Measurements from ENCODE around the gene ZACN.
"Not testable (repeated sequence)": the region's sequence is repeated elsewhere in the genome, so short reads cannot be mapped to it uniquely, and the experiment has no call there.

ZACN gene

DNA sequence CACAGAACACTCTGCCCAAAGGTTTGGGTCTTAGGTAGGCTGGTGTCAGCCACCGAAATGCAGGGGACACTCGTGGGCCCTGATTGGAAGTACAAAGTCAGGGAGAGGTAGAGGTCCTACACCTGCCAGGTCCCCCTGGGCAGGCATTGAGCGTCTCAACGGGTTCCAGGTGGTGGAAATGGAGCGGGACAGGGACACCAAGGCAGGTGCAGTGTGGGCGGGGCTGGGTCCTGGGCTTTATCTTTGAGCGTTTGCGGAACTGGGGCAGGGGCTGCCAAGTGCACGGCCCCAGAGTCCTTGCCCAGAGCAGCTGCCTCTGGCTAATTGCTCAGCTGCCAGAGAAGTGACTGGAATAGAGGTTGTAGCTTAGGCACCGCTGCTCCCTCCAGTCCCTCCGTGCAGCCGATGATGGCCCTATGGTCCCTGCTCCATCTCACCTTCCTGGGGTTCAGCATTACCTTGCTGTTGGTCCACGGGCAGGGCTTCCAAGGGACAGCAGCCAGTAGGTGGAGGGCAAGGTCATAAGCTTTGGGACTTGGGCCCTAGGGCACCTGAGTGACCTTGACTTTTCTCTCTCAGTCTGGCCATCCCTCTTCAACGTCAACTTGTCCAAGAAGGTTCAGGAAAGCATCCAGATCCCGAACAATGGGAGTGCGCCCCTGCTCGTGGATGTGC lies at the start of gene ZACN:
Gene ZACN, plus strand, starts transcription at position 323 of the 675 bp plus-strand sequence. Its CDS starts 83 bp downstream, at position 406.
- DNase-seq (ENCODE audit: low read depth, low spot score) = no peak

DNA sequence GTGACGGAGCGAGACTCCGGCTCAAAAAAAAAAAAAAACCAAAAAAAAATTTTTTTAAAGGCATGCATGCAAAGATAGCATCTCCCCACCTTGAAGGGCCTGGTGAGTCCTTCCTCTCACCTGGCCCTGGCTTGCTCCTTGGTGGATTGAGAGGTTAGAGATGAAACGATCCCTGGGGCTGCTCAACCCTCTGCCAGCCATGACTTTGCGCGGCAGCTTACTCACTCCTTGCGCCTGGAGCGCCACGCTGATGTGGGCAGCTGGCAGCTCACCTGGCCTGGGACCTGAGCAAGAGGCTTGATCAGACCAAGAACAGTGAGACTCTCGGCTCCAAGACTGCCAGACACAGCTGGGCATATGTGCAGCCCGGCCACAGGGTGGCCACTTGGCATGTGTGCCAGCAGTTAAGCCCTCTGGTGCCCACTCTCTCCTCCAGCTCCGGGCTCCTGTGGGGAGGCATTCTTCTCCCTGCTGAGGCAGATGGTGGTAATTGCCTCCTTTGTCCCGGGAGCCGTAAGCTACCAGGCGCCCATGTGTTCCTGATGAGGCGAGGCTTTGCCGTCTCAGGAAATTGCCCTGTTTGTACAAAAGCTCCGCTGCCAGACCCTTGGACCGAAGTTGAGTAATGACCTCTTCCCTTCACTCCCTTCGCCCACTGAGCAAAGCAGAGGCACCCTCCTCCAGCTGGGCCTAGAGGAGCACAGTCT lies 46.8 kb upstream of the ZACN start:
- DNase-seq (ENCODE audit: low read depth, low spot score) = no peak

DNA sequence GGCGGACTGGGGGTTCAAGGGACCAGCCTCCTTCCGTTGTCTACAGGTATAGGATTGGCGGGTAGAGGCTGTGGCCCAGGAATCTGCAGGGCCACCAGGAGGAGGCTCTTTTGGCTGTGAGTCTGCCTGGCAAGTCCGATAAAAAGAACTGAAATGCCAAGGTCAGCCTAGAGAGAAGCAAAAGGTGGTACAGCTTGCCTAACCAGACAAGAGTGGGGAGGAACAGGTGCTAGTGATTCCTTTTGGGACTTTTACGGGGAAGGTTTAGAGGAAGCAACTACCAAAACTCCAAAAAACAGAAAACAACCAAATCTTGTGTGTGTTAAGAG lies 46.2 kb upstream of the ZACN start:
- DNase-seq (ENCODE audit: low read depth, low spot score) = no peak

DNA sequence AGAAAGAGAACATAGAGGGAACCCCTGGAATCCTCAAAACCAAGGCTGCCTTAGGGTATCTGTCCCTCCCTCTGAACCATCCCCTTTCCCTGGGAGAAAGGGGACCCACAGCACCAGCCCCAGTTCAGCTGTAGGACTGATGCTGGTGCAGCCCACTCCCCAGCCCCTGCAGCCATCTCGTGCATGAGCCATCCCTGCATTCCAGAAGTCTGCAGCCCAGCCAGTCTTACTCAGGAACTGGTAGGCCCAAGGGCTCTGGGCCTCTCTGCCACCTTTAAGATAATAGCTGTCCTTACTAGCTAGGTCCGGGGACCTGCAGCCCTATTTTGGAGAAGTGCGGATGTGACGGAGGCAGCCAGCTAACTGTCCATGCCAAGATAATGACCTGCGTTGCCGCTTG lies 45.8 kb upstream of the ZACN start:
- DNase-seq (ENCODE audit: low read depth, low spot score) = no peak

DNA sequence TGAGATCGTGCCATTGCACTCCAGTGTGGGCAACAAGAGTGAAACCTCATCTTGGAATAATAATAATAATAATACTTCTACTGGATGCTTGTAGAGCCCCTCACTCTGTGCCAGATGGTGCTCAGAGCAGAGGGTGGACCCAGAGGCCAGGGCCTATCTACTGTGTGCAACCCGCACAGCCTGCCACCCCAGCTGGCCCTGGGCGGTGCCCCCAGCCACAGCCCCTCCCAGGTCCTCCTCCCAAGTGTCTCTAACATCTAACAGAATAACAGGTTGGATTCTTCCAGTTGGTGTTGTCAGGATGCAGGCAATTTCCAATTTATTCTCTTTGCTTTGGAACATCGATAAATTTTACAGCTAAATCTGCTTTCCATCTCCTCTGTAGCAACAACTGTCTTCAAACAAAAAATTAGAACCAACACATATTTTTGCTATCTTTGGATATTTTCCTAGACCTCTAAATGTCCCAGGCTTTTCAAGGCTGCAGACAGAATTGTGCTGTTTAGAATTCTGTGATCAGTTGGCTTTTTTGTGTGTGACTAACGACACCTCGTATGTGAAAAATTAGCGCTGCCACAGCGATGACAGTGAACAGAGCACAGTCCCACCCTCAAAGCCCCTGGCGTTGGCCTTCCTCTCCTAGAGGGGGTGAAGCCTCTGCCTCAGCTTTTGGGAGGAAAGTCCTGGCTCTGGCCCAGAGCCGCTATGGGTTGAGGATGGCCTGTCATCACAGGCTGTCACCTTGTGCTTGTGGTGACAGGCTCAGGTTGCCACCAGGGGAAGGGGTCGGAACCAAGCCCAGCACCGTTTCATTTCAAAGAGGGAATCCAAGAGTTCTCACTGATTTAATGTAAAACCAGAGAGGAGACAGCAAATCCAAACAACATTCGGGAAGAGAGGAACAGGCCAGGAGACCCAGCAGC lies 44.3 kb upstream of the ZACN start:
- no peak for DNase-seq (ENCODE audit: low read depth, low spot score)

DNA sequence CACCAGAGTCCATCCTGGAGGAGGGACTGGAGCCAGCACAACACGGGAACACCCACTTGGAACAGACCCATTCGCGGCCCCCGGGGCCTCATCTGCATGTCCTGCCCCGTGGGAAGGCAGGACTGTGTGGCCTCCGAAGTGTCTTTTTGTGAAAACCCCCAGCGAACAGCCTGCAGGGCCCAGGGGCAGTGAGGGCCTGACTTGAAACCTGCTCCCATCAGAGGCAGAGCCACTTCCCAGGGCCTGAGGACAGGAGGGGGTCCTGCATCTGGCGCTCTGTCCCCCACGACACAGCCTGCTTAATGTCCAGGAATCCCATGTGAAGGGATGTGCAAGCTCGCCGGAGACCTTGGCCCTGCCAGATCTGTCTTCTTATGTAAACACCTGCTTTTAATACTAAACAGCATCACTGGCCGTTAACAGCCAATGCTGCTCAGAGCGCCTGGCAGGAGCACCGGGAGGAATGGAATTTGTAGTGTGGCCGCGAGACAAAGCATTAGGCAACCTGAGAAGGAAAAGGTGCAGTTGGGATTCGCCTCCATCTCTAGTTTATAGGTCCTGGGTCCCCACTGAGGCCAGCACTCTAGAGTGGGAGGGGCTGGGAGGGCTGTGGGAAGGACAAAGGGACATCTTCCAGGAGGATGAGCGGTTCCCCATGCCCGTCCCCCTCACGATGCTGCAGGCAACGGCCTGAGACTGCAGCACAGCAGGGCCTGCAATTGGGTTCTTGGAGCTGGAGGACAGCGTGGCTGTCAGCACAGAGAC lies 42.3 kb upstream of the ZACN start:
- DNase-seq (ENCODE audit: low read depth, low spot score) = no peak

DNA sequence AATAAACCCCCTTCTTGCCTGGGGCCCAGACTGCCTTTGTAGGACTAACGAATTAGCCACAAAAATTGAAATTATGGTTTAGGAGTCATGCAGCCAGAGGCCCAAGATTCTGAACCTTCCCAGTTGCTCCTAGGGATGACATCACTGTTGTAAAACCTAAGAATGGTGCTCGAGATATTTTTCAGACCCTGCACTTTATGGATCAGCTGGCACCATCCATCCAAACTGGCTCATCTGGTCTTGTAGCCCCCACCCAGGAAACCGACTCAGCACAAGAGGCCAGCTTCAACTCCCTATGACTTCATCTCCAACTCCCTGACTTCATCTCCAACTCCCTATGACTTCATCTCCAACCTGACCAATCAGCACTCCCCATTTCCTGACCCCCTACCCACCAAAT lies 40.9 kb upstream of the ZACN start:
- no peak for DNase-seq (ENCODE audit: low read depth, low spot score)

DNA sequence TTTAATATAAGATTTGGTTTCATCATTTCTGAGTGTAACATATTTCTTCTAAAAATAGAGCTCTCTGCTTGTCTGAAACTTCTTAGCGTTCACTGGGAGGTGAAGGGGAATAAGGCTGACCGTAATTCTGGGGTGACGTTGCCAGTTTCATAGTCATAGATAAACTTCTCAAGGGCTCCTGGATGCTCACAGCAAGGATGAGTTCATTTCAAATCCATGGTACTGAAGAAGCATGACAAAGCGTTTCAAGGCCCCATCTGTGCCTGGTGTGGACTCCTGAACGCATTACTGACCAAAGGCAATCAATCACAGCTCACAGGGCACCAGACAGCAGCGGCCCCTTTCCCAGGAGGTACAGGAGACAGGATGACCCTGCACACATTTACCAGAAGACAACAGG lies 39.9 kb upstream of the ZACN start:
- DNase-seq (ENCODE audit: low read depth, low spot score) = no peak

DNA sequence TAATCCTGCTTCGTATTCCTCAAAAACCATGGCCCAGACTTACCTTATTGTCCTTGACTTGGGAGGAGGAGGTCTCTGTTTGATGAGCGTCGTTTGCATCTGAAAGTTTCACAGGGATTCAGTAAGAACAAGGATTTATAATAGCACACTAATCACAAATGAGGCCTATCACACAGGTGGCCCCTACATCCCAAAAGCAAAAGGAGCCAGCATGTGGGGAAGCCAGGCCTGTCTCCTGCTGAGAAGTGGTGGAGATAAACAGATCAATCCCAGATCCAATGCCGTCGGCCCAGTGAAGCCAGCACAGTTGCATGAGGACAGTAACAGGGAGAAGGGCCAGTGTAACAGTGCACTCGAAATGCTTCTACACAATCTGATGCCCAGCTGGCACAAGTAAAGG lies 38.6 kb upstream of the ZACN start:
- no peak for DNase-seq (ENCODE audit: low read depth, low spot score)

DNA sequence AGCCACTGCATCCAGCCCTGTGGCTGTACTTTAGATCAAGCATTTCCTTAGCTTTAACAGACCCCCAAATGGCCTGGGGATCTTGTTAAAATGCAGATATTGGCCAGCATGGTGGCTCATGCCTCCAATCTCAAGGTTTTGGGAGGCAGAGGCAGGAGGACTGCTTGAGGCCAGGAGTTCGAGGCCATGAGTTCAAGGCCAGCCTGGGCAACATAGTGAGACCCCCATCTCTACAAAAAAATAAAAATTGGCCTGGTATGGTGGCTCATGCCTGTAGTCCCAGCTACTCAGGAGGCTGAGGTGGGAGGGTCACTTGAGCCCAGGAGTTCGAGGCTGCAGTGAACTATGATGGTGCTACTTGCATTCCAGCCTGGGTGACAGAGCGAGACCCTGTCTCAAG lies 36.1 kb upstream of the ZACN start:
- DNase-seq (ENCODE audit: low read depth, low spot score) = not testable (repeated sequence)

DNA sequence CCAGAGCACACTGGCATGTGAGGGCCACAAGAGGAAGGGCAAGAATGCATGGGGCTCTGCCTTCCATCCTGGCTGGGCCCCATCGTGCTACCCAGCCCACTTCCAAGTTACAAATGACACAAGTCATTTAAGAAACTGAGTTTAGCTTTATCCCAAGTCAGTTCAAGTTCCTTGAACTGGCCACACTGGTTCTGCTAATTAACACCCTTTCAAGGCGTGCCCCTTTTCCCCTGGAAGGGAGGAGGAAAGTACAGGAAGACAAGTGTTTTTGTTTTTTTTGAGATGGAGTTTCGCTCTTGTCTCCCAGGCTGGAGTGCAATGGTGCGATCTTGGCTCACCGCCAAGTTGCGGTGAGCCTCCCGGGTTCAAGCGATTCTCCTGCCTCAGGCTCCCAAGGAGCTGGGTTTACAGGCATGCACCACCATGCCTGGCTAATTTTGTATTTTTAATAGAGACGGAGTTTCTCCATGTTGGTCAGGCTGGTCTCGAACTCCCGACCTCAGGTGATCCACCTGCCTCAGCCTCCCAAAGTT lies 34.4 kb upstream of the ZACN start:
- not testable (repeated sequence) for DNase-seq (ENCODE audit: low read depth, low spot score)

DNA sequence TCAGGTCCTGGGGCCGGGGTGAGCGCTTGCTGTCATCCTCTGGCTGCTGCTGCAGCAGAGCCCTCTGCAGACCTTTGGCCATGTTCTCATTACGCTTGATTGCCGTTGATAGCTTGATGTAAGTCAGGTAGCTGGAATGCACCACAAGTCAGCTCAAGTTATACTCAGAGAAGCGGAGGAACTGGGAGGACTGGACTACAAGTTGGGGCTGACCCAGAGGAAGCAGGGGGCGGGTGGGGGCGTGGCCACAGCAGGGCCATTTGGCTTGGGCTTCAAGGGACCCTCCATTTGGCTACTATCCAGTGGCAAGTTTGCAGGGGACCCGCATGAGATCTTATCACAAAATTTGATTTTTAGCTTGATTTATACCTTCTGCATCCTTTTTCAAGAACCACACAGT lies 32.9 kb upstream of the ZACN start:
- DNase-seq (ENCODE audit: low read depth, low spot score) = no peak

DNA sequence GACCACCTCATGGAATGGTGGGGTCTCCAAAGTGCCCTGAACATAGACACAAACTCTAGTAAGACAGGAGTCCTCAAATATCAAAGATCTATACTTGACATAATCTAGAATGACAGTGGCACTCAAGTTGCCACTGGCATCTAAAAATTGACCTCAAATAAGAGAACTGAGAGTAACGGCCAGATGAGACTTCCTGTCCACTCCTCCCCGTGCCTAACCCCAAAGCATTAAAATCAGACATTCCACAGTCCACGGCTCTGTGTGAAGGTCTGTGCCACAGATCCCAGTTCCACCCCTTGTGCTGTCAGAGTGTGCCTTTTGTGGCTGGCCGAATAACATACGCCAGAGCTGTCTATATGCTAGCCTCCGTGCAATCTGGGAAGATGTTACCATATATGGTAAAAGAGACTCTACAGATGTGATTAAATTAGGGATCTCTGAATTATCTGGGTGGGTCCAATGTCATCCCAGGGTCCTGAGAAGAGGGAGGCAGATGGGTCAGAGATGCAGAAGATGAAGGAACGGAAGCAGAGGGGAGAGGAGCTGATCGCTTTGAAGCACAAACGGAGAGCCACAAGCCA lies 30.9 kb upstream of the ZACN start:
- no peak for DNase-seq (ENCODE audit: low read depth, low spot score)

DNA sequence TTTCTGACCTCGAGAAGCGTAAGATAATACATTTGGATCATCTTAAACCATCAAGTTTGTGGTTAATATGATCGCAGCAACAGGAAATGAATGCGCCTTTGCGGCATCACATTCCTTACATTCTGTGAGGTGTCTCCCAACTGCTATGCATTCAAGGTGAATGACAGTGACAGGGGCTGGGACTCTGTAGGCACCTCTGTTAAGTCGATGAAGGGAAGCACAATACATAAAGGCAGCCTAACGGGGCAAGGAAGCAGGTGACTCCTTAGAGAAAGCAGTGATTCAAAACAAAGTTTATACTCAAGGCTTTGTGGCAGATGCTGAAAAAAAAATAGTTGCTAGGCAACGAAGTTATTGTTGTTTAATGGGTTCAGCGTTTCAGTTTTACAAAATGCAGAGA lies 30.3 kb upstream of the ZACN start:
- DNase-seq (ENCODE audit: low read depth, low spot score) = no peak

DNA sequence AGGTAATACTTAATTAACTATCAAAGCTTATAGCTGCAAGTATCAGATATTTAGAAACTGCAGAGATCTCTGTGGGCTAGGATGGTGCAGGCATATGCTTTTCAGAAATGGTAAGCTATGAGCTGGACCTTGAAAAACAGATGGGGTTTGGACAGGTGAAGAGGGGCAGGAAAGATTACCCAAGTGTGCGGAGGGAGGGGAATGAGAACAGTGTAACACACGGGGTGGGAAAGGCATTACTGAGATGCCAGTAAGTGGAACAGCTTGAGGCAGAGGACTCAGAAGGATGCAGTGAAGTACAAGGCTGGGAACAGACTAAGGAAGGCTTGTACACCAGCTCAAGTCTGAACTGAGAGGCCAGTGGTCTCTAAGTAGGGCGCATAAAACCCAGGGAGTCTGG lies 29.7 kb upstream of the ZACN start:
- DNase-seq (ENCODE audit: low read depth, low spot score) = no peak

DNA sequence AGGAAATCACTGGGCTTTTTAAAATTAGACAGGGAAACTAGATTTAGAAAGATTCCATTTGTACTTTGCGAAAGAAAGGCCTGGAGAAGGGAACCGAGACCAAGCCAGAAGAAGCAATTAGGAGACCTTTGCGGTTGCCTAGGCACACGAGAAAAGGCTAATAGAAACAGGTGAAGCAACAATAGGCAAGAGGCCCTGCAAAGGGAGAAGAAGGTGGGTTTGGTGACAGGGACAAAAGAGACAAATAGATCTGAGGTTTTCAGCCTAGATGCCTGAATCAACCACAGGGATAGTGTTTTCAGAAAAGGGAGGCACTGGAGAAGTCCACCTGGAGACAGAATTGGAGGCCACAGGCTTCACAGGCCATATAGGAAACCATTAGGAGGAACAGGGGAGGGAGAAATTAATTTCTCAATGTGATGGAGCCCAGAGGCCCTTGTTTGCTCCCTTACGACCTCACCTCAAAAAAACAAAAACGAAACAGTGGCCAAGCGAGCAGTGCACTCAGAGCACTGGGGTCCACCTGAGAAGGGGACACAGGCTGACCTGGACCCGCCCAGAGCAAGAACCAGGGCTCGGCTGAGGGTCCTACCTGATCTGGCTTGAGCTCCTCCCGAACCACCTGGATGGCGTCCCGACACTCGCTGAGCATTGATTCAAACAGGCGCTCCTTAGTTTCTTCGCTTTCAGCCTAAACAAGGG lies 29.0 kb upstream of the ZACN start:
- no peak for DNase-seq (ENCODE audit: low read depth, low spot score)

DNA sequence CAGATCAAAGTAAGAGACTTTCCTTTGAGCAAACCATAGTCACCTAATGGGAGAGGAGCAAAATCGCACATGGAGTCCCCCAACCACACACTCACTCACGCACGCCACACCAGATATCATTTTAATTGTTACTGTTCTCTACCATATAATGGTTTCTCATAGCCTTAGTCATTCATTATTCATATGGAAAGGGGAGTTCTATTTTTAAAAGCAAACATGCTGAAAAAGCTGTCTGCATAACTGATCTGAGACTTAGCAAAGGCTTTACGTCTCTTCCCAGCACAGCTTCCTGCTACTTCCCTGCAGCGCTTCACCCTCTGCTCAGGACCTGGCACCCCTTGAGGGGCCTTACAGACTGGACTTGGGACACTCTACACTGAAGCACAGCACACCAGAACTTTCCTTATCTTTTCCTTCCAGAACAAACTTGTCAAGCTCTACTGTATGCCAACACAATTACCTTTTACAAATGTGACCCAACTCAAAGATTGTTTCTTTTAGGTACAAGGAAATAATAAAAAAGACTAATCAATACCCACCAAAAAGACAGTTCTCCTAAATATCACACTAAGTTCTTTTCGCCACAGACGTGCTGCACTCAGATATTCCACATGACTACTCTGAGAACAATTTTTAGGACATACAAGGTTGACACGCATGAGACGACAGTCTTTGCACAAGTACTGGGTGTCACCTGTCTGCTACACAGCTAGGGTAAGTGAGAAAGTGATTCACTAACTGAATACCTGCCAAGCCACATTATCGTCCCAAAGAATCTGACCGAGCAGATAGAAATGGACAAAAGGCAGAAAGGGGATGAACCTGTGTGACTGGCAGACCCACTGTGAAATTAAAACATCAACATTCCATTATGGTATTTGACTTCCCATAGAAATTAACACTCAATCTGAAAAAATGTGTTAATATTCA lies 28.2 kb upstream of the ZACN start:
- DNase-seq (ENCODE audit: low read depth, low spot score) = no peak

DNA sequence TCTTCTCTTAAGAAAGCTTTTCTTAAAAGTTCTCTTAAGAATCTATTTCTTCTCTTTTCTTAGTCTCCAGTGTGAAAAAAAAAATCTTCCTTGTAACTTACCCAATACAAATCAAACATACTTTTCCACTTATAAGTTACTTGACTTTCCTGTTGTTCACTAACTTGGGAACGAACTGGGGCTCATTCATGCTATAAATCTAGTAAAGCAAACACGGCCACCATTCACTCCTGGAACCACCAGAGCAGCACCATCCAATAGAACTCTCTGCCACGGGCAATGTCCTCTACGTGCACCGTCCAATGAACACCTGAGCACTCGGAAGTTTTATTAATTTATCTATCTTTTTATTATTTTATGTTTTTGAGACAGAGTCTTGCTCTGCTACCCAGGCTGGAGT lies 27.4 kb upstream of the ZACN start:
- no peak for DNase-seq (ENCODE audit: low read depth, low spot score)

Measured in iPS DF 19.7 (cell line).